MM.1S (cell line): Measurements from ENCODE around the gene ASMTL.
"Not testable (repeated sequence)": the region's sequence is repeated elsewhere in the genome, so short reads cannot be mapped to it uniquely, and the experiment has no call there.

Source experiments
- CTCF ChIP-seq: fragments of 300-600 bp; sonication (generic); IDR thresholded peaks from 2 replicates; pipeline ENCODE4 v1.5.1; 2016; ENCODE audit warnings: antibody characterized with exemption, low read length, mixed read lengths
- EZH2 ChIP-seq: fragments of 300-600 bp; sonication (generic); optimal IDR thresholded peaks from 2 replicates; pipeline ENCODE3; 2017; ENCODE audit warnings: low read depth, mild to moderate bottlenecking, antibody characterized with exemption, low read length, mixed read lengths

- TF ChIP-seq CTCF, EZH2: not testable (repeated sequence)
Observed at GRCh38 chrX:1448573-1449001, 4.1 kb downstream of the ASMTL start.
